Ovary (tissue), 9 donors: Measurements from ENCODE around the gene KLC1. TPM values are rescaled to one million over a fixed set of nuclear protein-coding genes. Genes with fewer than 3 reads are reported as not detected.
A peak's percentile ranks its signal among the peaks of the same experiment; 100 is the strongest.

ENCODE experiments used
- DNase-seq, 5 donors: peaks; one replicate each; pipeline ENCODE4 v3.0.0-alpha.2; 2019 to 2020
- H3K27ac ChIP-seq, 2 donors: fragments of 200-600 bp; one replicate each; pipeline versions ENCODE4 v1.5.1 to v1.8.0; 2019 to 2022
- H3K27me3 ChIP-seq: fragments of 200-600 bp; one replicate; pipeline ENCODE4 v1.8.0; 2022
- H3K36me3 ChIP-seq: fragments of 200-600 bp; sonication (generic); one replicate; pipeline ENCODE4 v1.5.1; 2019
- H3K4me1 ChIP-seq: one replicate; pipeline ENCODE4 v1.8.1; 2013; ENCODE audit warnings: mild to moderate bottlenecking, moderate library complexity; ENCODE audit not compliant: insufficient read depth
- H3K4me3 ChIP-seq: fragments of 200-600 bp; sonication (generic); one replicate; pipeline ENCODE4 v1.5.1; 2017
- H3K9me3 ChIP-seq, 2 donors: fragments of 200-600 bp in 1 of 2; sonication (generic) in 1 of 2; one replicate each; pipeline versions ENCODE4 v1.5.1 to v1.8.1; 2013 to 2019; ENCODE audit warnings: mild to moderate bottlenecking in 1 of 2, moderate library complexity in 1 of 2
- EP300 ChIP-seq: sonication (generic); formaldehyde crosslinking; IDR thresholded peaks from one replicate; pipeline ENCODE4 v1.6.1; 2017; ENCODE audit warnings: antibody characterized with exemption
- POLR2A ChIP-seq: fragments of 450-650 bp; IDR thresholded peaks from one replicate; pipeline ENCODE4 v1.6.1; 2017; ENCODE audit warnings: antibody characterized with exemption, mild to moderate bottlenecking, moderate library complexity
- WGBS, 3 donors: extraction: QIAGEN DNeasy Blood & Tissue Kit in 1 of 3; methylation state at CpG; one replicate each; pipeline versions ENCODE4 v1.1.5 to v1.1.7; 2013 to 2017; 5-methylcytosine and 5-hydroxymethylcytosine counted together
- intact Hi-C, 4 donors: fragments of 100-400 bp; cut with DNase I; formaldehyde crosslinking; loops; one replicate each; pipeline versions ENCODE4 v1.11.0 to v1.15.1; 2022 to 2023
- polyA plus RNA-seq, 2 donors: library from polyadenylated mRNA; stranded (reverse); fragments of 200-250 nt in 1 of 2; fragments of 350-450 nt in 1 of 2; fragmentation: Illumina TruSeq in 1 of 2; extraction: RNeasy Lipid Tissue Mini Kit (QIAGEN cat#74804) in 1 of 2; gene quantifications; one replicate each; pipeline ENCODE4 v1.2.3, GENCODE V29; 2013 to 2014
- total RNA-seq, 7 donors: library from RNA; depleted of rRNA in 2 of 7; stranded (reverse); fragments of >200 nt in 2 of 7; fragmentation: NEBNext Ultra II Directional in 3 of 7; extraction: Animal tissue kit (Norgen Biotek cat#: 25700) in 3 of 7; gene quantifications; one replicate each; pipeline versions ENCODE4 v1.1.0 to v1.2.4, GENCODE V29; 2016 to 2023
- TF ChIP-seq, protein P1 (sequence below), 3 donors: fragments of 450-650 bp in 2 of 3; fragments of 200-600 bp in 1 of 3; IDR thresholded peaks; one replicate each; pipeline versions ENCODE4 v1.5.1 to v1.8.0; 2016 to 2022; ENCODE audit warnings: antibody characterized with exemption in 3 of 3, mild to moderate bottlenecking in 1 of 3
- donor health status: DM: no; HTN: no; CAD: no; lungs with moderate emphysema.
- donor health status: DM: no; HTN: no; CAD: no.
- donor health status: Bipolar disorder and iron deficiency.
- donor health status: DM: yes; HTN: yes; CAD: no.
- donor health status: DM: no; HTN: no; CAD: no.
- donor health status: DM: yes; HTN: yes; CAD: no.

KLC1 gene
- total and polyA plus RNA-seq, 9 donors = 80.0 to 191 (median 149) TPM

GRCh38 chr14:103700753-103701490 is 71.9 kb downstream of the KLC1 start:
- Histone ChIP-seq H3K36me3 (no peaks in the 10 kb centered on the region), H3K9me3 (no peaks in the 10 kb centered on the region), H3K27me3 (no peaks in the 10 kb centered on the region), H3K4me3 (no peak overlapping the region), H3K4me1 (peaks cover 32% of the 10 kb centered on the region), H3K27ac (no peak overlapping the region)
- WGBS, 3 donors = 79 to 84% (median 83%) methylated on average over 19 to 21 of the region's 21 CpGs
- TF ChIP-seq POLR2A (no peak), EP300 (no peak)
- TF ChIP-seq, protein P1, sequence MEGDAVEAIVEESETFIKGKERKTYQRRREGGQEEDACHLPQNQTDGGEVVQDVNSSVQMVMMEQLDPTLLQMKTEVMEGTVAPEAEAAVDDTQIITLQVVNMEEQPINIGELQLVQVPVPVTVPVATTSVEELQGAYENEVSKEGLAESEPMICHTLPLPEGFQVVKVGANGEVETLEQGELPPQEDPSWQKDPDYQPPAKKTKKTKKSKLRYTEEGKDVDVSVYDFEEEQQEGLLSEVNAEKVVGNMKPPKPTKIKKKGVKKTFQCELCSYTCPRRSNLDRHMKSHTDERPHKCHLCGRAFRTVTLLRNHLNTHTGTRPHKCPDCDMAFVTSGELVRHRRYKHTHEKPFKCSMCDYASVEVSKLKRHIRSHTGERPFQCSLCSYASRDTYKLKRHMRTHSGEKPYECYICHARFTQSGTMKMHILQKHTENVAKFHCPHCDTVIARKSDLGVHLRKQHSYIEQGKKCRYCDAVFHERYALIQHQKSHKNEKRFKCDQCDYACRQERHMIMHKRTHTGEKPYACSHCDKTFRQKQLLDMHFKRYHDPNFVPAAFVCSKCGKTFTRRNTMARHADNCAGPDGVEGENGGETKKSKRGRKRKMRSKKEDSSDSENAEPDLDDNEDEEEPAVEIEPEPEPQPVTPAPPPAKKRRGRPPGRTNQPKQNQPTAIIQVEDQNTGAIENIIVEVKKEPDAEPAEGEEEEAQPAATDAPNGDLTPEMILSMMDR (IDR thresholded peaks at IDR 0.05) = no peak
- intact Hi-C loops = no loop called here
- DNase-seq = peak in 1 of 5 donors; percentile 37

GRCh38 chr14:103702095-103702494 is 73.1 kb downstream of the KLC1 start:
- DNase-seq = no peak
- Histone ChIP-seq H3K27me3 (no peaks in the 10 kb centered on the region), H3K27ac (no peak overlapping the region), H3K4me1 (peaks cover 26% of the 10 kb centered on the region), H3K9me3 (no peaks in the 10 kb centered on the region), H3K4me3 (no peak overlapping the region), H3K36me3 (no peaks in the 10 kb centered on the region)
- intact Hi-C loops = no loop called here
- no peak for TF ChIP-seq POLR2A
- TF ChIP-seq EP300 = no peak
- TF ChIP-seq, protein P1 (IDR thresholded peaks at IDR 0.05) = no peak
- WGBS, 3 donors = 71 to 87% (median 80%) methylated on average over 5 of the region's 5 CpGs

- Histone ChIP-seq H3K36me3 (no peaks in the 10 kb centered on the region), H3K9me3 (no peaks in the 10 kb centered on the region), H3K27me3 (no peaks in the 10 kb centered on the region), H3K27ac (no peak overlapping the region), H3K4me3 (no peak overlapping the region), H3K4me1 (peaks cover 19% of the 10 kb centered on the region)
- TF ChIP-seq EP300 (no peak), POLR2A (no peak)
- TF ChIP-seq, protein P1 (IDR thresholded peaks at IDR 0.05) = no peak
- WGBS, 3 donors = 82 to 87% (median 86%) methylated on average over 29 of the region's 29 CpGs
- peak in 1 of 5 donors; percentile 33 for DNase-seq
- intact Hi-C loops = no loop called here
Observed at GRCh38 chr14:103702497-103703432, 73.8 kb downstream of the KLC1 start.

- H3K4me3 ChIP-seq = no peak overlapping the region
- 60 to 68% (median 66%) methylated on average over 24 of the region's 24 CpGs for WGBS, 3 donors
- TF ChIP-seq, protein P1 (IDR thresholded peaks at IDR 0.05) = no peak
- TF ChIP-seq EP300 (no peak), POLR2A (no peak)
- intact Hi-C loops = no loop called here
- no peaks in the 10 kb centered on the region for H3K27me3 ChIP-seq
- H3K9me3 ChIP-seq = no peaks in the 10 kb centered on the region
- peak overlapping the region in 1 of 2 donors; percentile 65 for H3K27ac ChIP-seq
- no peak for DNase-seq
- peaks cover 14% of the 10 kb centered on the region for H3K4me1 ChIP-seq
- no peaks in the 10 kb centered on the region for H3K36me3 ChIP-seq
Observed at GRCh38 chr14:103703433-103704385, 74.7 kb downstream of the KLC1 start.
